K562 (cell line): Measurements from ENCODE around the gene PDE11A. TPM values are rescaled to one million over a fixed set of nuclear protein-coding genes. Genes with fewer than 3 reads are reported as not detected.
A peak's percentile ranks its signal among the peaks of the same experiment; 100 is the strongest.

ENCODE experiments used
- ATF3 ChIP-seq, 2 experiments: fragments of 450-650 bp in 1 of 2; sonication (generic) in 1 of 2; formaldehyde crosslinking in 1 of 2; IDR thresholded peaks in 1 of 2; conservative IDR thresholded peaks in 1 of 2; 2 replicates each; pipeline versions ENCODE4 v1.6.1 to v1.8.1; 2016 to 2023; ENCODE audit warnings: mild to moderate bottlenecking in 2 of 2, moderate library complexity in 2 of 2, inconsistent platforms in 1 of 2, missing genetic modification reagents in 1 of 2
- ATF4 ChIP-seq: fragments of 450-650 bp; formaldehyde crosslinking; IDR thresholded peaks from 2 replicates; pipeline ENCODE4 v1.4.0; 2022; ENCODE audit warnings: mild to moderate bottlenecking, moderate library complexity
- BCOR ChIP-seq: fragments of 450-650 bp; IDR thresholded peaks from 2 replicates; pipeline ENCODE4 v1.6.1; 2016
- CBX5 ChIP-seq: IDR thresholded peaks from 2 replicates; pipeline ENCODE4 v1.6.1; 2014; ENCODE audit warnings: low read depth, borderline replicate concordance
- EHMT2 ChIP-seq: fragments of 450-650 bp; IDR thresholded peaks from 2 replicates; pipeline ENCODE4 v1.6.1; 2018; ENCODE audit warnings: antibody characterized with exemption
- FOS ChIP-seq: IDR thresholded peaks from 3 replicates; pipeline ENCODE4 v1.6.1; 2011; ENCODE audit not compliant: insufficient read length; ENCODE audit errors: extremely low read depth
- PKNOX1 ChIP-seq: fragments of 450-650 bp; IDR thresholded peaks from 2 replicates; pipeline ENCODE4 v1.6.1; 2016
- STAT6 ChIP-seq: sonication (generic); formaldehyde crosslinking; IDR thresholded peaks from 2 replicates; pipeline ENCODE4 v1.8.1; 2023; ENCODE audit warnings: mild to moderate bottlenecking, missing genetic modification reagents
- TAF7 ChIP-seq: fragments of 450-650 bp; IDR thresholded peaks from 2 replicates; pipeline ENCODE4 v1.6.1; 2016; ENCODE audit warnings: missing genetic modification characterization, missing compliant biosample characterization
- polyA plus RNA-seq, 8 experiments: library from polyadenylated mRNA; depleted of rRNA in 4 of 8; stranded (reverse) in 5 of 8; unstranded in 3 of 8; fragments of >200 nt; fragmentation: Nextera tagmentation in 2 of 8; fragmentation: Illumina TruSeq in 1 of 8; extraction: Ambion mirVana in 2 of 8; extraction: Trizol in 1 of 8; gene quantifications; 2 replicates each; pipeline versions ENCODE4 v1.2.1 to v1.2.3, GENCODE V29; 2011 to 2014; ENCODE audit warnings: inconsistent platforms in 1 of 8, missing spikeins in 1 of 8
- total RNA-seq, 7 experiments: library from RNA; depleted of rRNA in 6 of 7; stranded (reverse); fragments of >200 nt in 6 of 7; fragmentation: Illumina TruSeq in 2 of 7; extraction: Trizol in 2 of 7; gene quantifications; 2 replicates each; pipeline versions ENCODE4 v1.2.1 to v1.2.3, GENCODE V29; 2011 to 2021; ENCODE audit warnings: low replicate concordance in 1 of 7
- TF ChIP-seq, protein P1 (sequence below): fragments of 250-450 bp; sonication (Bioruptor Pico); IDR thresholded peaks from 2 replicates; pipeline ENCODE4 v1.4.0; 2020; ENCODE audit warnings: mild to moderate bottlenecking, moderate library complexity

Gene PDE11A
- total and polyA plus RNA-seq, 9 of the 15 experiments (the other 6 are each of a cell fraction or from before 2014, with no cell fraction given), result 3.2 to 22.1 (median 5.7) TPM

DNA sequence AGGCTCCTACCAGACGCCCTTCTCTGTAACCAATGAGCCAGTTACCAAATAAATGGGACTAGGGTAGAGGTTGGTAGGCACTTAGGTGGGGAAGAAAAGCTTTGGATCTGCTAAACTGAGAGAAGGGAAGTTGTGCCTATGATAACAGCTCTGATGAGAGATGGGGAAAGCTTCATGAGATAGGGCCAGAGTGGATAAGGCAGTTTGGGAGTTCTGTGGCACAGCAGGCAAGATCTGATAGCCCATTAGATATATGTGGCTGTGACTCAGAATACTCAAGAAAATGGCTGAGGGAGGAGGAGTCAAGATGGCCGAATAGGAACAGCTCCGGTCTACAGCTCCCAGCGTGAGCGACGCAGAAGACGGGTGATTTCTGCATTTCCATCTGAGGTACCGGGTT, 99.8 kb downstream of the PDE11A start (continued):
- TF ChIP-seq ATF4 (0 out of 2 replicates have a peak, but pooled peaks have one; percentile 27), ATF3 (IDR thresholded peaks at IDR 0.05) (peak; percentile 70), ATF3 (CRISPR knock-in tag; conservative IDR thresholded peaks at IDR 0.05) (no peak), TAF7 (peak; percentile 95), BCOR (0 out of 2 replicates have a peak, but pooled peaks have one; percentile 11), FOS (no peak), EHMT2 (peak; percentile 91), STAT6 (CRISPR knock-in tag) (no peak), PKNOX1 (peak; percentile 66), CBX5 (no peak)
- TF ChIP-seq, protein P1, sequence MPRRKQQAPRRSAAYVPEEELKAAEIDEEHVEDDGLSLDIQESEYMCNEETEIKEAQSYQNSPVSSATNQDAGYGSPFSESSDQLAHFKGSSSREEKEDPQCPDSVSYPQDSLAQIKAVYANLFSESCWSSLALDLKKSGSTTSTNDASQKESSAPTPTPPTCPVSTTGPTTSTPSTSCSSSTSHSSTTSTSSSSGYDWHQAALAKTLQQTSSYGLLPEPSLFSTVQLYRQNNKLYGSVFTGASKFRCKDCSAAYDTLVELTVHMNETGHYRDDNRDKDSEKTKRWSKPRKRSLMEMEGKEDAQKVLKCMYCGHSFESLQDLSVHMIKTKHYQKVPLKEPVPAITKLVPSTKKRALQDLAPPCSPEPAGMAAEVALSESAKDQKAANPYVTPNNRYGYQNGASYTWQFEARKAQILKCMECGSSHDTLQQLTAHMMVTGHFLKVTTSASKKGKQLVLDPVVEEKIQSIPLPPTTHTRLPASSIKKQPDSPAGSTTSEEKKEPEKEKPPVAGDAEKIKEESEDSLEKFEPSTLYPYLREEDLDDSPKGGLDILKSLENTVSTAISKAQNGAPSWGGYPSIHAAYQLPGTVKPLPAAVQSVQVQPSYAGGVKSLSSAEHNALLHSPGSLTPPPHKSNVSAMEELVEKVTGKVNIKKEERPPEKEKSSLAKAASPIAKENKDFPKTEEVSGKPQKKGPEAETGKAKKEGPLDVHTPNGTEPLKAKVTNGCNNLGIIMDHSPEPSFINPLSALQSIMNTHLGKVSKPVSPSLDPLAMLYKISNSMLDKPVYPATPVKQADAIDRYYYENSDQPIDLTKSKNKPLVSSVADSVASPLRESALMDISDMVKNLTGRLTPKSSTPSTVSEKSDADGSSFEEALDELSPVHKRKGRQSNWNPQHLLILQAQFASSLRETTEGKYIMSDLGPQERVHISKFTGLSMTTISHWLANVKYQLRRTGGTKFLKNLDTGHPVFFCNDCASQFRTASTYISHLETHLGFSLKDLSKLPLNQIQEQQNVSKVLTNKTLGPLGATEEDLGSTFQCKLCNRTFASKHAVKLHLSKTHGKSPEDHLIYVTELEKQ (CRISPR knock-in tag), result no peak
